GM18526 (cell line): Measurements from ENCODE around the gene OSBPL2.

Experiments used
- POLR2A ChIP-seq: IDR thresholded peaks from 3 replicates; pipeline ENCODE4 v1.6.1; 2011; ENCODE audit not compliant: insufficient read length; ENCODE audit errors: extremely low read depth

OSBPL2 gene

DNA sequence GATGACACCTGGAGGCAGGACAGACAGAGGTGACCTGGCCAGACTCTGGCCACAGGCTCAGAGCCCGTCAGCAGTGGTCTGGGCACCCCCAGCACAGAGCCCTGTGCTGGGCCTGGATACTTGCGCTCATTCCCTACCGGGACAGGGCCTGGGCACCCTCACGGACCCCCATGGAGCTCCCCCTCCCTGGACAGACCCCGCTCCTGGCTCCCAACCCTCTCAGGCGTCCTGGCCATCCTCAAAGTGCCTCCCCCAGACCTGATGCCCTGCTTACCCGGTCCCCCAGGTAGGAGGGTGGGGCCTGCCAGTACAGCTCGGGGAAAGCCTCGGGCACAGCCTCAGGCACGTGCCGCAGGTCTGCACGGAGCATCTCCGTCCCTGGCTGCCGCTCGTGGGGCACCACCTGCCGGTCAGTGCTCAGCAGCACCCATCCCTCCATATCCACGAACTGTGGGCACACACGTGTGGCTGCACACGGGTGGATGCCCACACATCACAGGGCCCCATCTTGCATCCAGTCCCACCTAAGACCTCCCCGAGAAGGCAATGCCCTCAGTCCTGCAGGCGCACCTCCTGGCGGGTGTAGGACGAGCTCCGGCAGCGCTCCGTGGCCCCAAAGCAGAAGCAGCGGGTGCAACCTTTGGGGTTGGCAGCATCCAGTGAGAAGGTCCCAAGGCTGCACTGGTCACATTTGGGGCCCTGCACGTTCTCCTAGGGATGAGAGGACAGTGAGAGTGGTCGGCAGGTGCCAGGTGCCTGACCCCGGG lies 88.8 kb downstream of the OSBPL2 start:
- no peak for TF ChIP-seq POLR2A

DNA sequence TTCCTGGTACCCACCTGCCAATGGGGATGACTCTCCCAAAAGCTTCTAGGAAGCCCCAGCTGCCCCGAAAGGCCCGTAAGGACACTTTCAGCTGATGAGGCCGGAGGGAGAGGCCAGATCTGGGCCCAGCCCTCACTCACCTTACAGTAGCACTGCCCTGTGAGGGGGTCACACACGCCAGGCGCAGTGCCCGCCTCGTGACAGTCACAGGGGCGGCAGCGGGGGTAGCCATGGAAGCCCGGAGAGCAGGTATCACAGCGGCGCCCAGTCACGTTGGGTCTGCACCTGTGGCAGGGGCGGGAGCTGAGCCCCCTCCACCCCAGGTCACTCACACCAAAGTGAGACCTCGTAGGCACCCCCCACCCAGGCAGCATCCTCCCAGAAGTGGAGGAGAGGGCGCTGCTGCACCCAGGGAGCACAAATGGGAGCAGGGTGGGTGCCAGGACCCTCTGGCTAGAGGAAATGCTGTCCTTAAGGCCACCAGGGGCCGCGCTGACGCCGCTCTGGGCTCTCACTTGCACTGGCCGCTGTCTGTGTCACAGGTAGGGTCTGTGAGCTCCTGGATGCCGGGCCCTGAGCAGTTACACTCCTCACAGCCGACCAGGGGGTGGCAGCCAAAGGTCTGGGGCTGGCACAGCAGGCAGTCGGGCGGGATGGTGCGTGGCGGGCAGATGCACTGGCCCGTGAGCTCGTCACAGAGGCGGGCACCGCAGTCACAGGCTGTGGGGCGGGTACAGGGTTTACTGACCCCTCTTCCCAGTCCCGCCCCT lies 89.6 kb downstream of the OSBPL2 start:
- TF ChIP-seq POLR2A = no peak

DNA sequence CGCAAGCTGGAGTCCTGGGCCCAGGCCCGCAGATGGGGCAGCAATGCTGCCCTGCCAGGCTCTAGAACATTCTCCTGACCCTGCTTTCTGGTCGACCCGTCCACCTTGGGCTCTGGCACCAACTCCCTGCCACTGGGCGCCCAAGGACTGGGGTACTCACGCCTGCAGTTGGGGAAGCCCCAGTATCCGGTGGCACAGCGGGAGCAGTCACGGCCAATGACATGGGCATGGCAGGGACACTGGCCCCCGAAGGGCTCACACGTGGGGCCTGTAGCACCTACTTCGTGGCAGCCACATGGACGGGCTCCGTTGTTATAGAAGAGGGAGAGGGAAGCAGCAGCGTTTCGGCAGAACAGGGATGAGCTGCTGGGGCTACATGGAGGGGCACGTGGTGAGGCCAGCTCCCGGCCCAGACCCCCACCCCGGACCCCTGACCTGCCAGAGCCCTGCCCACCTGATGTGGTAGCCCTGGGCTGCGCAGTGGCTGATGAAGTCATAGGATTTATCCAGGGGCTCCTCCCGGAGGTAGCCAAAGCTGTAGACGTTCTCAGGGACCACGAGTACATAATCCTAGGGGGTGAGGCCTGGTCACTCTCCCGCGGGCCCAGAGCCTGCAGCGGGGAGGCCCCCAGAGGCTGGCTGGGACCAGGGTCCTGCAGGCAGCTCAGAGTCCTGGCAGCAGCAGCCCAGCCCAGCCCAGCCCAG lies 90.5 kb downstream of the OSBPL2 start:
- TF ChIP-seq POLR2A = no peak

DNA sequence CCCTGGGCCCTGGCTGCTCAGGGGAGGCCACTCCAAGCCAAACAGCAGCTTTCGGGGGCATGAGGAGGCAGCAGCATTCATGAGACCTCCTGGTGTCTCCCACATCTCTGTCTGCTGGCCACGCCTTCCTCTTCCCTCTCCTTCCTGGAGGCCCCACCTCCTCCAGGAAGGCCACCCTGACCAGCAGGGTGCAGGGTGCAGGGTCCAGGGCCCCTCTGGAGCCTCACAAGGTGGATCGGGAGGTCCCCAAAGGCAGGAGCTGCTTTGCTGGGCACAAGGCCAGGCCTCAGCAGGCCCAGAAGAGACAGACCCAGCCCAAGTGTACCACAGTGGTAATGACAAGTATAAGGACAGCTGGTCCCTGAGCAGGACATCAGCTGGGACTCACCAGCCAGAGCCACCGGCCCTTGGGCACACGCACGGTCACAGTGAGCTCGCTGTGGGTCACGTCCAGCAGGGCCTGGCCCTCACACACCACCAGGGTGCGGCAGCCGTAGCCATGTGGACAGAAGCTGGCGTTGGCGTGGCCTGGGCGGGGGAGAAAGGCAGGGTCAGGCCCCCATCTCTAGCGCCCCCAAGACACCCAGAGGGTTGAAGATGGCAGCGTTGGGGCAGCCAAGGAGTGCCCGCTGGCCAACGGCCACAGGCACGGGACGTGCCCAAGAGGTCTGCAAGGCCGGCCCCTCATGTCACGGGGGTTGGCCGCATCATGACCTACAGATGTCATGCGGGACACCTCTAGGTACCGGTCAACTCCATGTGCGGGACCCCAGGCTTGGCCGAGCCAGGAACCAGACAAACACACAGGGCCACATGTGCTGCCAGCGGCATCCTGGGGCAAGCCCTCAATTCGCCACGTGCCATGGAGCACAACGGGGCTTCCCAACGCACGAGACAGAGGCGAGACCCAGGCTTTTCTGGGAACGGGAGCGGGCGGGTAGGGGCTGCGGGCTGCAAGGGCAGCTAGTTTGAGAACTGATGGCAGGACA lies 91.4 kb downstream of the OSBPL2 start:
- no peak for TF ChIP-seq POLR2A

DNA sequence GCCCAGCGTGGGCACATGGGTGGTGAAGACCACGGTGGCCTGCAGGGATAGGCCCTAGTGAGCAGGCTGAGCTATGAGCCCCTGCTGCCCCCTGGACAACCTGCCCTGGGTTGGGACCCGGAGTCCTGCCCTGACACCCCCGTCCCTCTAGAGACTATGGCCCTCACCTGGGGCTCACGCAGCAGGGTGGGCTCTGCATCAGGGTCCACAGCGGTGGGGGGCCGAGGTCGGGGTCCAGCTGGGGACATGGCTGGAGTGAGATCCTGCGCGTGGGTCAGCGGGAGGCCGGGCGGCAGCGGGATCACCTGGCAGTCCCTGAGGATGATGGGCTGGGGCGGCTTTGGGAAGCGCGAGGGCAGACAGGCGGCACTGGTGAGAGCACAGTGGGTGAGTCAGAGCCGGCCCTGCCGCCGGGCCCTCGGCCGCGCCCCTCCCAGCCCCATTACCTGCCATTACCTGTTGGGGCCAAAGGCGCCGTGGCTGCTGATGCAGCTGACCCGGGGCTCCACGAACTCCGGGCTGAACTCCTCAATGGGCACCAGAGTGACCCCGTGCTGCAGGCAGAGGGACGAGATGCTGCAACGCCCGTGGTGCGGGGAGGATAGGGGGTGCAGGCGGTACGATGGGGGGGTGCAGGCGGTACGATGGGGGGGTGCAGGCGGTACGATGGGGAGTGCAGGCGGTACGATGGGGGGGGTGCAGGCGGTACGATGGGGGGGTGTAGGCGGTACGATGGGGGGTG lies 92.4 kb downstream of the OSBPL2 start:
- TF ChIP-seq POLR2A = no peak

DNA sequence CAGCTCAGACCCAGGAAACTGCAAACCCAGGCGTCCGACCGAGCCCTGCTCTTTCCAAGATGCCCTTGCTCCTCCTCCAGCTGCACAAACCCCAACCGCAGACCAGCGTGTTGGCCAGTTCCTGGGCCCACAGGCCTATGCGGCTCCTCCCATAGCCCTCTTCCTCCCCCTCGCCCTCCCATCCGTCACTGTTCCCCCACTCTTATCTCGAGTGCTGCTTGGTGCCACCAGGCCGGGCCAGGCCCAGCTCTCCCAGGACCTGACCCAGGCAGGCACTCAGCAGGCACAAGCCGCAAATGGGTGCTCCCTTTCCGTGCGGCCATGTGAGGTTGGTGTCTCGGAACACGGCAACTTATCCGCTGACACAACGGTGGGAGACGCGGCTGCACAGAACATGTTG lies 93.0 kb downstream of the OSBPL2 start:
- no peak for TF ChIP-seq POLR2A

DNA sequence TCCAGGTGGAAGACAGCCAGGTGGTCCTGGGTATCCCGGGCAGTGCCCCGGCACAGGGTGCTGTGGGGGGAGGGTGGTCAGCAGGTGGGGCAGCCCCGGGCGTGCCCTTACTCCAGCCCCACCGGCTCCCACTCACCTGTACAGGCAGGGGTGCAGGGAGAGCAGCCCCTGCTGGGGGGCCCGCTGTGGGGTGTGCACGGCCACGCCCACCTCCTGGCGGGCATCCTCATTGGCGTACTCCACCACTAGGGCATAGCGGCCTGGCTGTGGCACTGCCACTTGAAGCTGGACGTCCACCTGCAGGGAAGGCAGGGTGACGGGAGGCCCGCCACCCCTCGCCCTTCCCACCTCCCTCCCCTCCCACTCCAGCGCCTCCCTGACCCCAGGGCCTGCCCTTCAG lies 94.1 kb downstream of the OSBPL2 start:
- no peak for TF ChIP-seq POLR2A

DNA sequence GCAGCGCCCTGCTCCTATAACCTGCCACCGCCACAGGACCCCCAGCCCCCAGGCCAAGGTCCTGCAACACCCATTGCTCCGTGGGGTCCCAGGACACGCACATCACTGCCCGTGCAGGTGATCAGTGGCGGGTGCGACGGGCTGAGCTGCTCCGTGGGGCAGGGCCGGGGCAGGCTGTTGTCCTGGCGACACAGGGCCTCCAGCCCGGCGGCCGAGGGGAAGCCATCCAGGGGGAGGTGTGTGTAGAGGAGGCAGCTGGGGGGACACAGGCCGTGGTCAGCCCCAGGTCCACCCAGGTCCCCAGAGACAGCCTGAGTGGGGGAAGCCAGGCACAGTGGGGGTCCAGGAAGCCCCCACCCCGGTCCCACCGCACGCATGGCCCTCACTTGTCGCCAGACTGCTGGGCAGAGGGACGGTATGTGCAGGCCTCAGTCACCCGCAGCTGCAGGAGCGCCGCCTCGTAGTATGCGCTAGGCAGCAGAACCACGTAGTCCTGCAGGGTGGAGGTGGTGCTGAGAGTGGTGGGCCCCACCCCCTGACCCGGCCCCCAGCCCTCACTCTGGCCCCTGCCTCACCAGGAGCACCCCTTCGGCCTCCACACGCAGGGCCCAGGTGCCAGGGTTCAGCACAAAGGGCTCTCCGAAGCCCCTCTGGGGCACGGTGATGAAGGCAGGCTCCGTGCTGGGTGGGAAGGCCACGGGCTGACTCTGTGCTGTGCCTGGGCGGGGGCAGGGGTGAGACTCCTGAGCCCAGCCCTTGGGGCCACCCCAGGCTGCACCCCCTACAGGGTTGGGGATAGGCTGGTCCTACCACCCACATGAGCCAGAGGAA lies 94.9 kb downstream of the OSBPL2 start:
- no peak for TF ChIP-seq POLR2A

DNA sequence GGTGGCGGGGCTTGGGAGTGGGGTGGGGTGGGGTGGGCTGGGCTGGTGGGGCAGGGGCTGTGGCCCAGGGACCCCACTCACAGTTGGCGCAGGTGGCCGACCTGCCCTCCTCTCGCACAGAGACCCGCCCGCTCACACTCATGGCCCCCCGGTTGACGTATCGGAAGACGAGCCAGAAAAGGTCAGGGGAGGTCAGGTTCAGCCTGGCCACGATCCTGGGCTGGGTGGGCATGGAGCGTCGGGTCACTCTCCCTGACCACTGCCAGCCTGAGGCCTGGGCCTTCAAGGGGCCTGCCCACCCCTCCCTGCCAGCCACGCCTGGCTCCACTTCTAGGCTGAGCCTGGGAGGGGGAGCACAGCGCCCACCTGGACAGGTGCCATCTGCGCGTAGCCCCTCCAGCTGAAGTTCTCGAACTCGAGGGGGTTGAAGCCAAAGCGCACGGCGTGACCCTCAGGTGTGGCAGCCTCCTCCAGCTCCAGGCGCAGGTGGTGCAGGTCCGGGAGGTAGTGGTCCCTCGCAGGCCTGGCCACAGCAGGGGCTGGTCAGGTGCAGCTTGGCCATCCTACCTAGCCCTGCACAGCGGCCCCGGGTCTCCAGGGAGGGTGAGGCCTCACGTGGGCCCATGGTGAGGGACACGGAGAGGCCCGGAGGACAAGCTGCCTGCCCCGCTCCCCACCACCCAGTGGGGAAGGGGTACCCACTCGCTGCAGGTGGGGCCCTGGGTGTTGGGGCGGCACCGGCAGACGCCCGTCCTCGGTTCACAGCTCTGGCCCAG lies 95.7 kb downstream of the OSBPL2 start:
- TF ChIP-seq POLR2A = no peak

DNA sequence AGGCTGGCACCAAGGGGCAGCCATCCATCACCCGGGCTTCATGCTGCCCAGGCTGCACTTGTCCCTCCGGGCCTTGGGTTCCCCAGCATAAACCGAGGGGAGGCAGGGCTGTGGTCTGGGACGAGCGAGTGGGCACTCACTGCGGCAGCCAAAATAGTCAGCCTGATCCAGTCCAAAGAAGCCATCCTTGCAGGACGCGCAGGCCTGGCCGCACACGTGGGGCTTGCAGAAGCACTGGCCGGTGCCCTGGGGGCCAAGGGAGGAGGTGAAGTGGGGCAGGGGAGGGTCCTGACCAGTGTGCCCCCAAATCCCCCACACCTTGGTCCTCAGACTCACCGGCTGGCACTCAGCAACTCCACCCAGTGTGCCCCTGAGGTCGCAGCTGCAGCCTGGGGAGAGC lies 96.6 kb downstream of the OSBPL2 start:
- no peak for TF ChIP-seq POLR2A

DNA sequence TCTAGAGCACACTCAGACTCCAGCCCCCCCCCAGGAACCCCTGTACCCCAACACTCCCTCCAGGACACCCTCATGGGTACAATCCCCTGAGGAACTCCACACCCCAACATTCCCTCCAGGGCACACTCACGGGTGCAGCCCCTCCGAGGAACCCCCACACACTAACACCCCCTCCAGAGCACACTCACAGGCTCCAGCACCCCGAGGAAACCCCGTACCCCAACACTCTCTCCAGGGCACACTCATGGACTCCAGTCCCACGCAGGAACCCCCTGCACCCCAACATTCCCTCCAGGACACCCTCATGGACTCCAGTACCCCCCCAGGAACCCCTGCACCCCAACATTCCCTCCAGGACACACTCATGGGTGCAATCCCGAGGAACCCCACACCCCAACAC lies 97.2 kb downstream of the OSBPL2 start:
- no peak for TF ChIP-seq POLR2A

DNA sequence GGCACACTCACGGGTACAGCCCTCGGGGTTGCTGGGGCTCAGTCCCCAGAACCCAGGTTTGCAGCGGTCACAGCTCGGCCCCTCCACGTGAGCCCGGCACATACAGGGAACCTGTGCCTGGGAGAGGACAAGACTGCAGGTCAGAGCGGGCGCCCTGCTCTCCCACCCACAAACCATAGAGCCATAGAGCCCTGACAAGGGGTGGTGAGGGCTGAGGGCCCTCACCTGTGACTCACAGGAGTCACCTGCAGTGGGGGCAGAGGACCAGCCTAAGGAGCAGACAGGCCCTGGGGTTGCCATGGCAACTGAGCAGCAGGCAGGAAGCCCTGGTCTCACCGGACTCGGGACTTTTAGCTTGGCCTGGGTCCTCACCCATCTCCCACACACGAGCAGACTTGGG lies 98.0 kb downstream of the OSBPL2 start:
- TF ChIP-seq POLR2A = no peak

DNA sequence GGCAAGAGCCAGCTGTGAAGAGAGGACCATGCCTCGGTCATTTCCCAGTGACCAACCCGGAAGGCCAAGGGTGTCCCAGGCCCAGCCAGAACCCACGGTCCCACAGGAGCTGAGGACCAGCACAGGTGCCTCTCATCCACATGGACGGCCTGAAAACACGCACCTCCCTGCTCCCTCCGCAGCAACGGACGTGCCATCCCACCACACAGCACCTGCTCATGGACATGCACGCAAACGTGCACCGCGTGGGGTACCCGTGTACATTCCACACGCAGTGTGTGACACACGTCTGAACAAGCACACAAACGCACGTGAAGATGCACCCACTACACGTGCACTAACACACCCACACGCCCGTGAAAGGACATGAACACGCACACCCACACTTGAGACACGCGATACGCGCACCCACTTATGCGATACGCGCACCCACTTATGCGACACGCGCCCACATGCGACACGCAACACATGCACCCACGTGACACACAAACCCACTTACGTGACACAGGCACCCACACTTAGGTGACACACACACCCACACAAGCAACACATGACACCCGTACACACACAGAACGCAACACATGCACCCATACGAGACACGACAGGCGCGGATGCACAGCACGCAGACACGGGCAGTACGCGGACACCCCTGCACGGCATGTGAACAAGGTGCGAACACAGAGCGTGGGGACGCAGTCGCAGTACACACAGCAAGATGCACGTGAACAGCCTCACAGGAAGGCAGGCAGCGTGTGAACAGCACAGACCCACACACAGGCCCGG lies 98.6 kb downstream of the OSBPL2 start:
- TF ChIP-seq POLR2A = no peak
